HEK293 (cell line): ENCODE results near the gene FBLN2.

Source experiments
- WT1 ChIP-seq: fragments of 450-650 bp; formaldehyde crosslinking; IDR thresholded peaks from 2 replicates; pipeline ENCODE4 v1.5.1; 2016; ENCODE audit warnings: missing biosample characterization, missing genetic modification characterization
- ZNF501 ChIP-seq: fragments of 450-650 bp; formaldehyde crosslinking; IDR thresholded peaks from 2 replicates; pipeline ENCODE4 v1.5.1; 2016; ENCODE audit warnings: missing biosample characterization, missing genetic modification characterization
- ZNF629 ChIP-seq: fragments of 450-650 bp; formaldehyde crosslinking; IDR thresholded peaks from 2 replicates; pipeline ENCODE4 v1.5.1; 2017; ENCODE audit warnings: missing biosample characterization, missing genetic modification characterization
- TF ChIP-seq, protein P1 (sequence below): fragments of 450-650 bp; formaldehyde crosslinking; IDR thresholded peaks from 2 replicates; pipeline ENCODE4 v1.5.1; 2016; ENCODE audit warnings: missing biosample characterization, missing genetic modification characterization
- TF ChIP-seq, protein P2 (sequence below): fragments of 450-650 bp; formaldehyde crosslinking; IDR thresholded peaks from 2 replicates; pipeline ENCODE4 v1.5.1; 2016; ENCODE audit warnings: missing biosample characterization, missing genetic modification characterization

DNA sequence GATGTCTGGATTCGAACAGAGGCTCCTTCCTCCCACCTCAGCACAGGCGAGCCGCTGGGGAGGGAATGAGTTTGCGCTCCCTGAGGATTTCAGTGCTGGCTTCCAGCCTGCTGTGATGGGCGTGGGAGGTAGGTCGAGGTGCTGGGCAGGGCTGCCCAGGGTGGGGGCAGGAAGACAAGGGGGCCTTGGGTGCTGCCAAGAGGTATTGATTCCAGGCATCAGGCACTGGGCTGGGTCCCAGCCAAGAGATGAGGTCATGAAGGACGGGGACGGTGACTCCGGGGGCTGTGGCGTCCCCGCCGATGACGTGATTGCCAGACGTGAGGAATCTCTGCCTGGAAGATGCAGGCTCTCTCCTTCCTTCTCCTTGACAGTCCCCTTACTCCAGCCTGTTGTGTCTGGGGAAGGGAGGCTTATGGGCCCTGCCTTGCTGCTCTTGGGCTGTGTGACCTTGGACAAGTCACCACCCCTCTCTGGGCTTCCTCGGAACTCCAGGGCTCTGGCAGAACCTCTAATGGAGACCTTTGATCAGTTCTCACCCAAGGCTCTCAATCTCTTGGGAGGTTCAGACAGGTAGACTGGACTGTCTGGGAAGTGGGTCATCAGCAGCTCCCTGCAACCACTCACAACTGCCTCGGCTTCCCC, 116.8 kb downstream of the FBLN2 start:
- TF ChIP-seq WT1 (tag by site-specific recombination) (no peak), ZNF501 (tag by site-specific recombination) (no peak), ZNF629 (tag by site-specific recombination) (peak; percentile 86)
- TF ChIP-seq, protein P1, sequence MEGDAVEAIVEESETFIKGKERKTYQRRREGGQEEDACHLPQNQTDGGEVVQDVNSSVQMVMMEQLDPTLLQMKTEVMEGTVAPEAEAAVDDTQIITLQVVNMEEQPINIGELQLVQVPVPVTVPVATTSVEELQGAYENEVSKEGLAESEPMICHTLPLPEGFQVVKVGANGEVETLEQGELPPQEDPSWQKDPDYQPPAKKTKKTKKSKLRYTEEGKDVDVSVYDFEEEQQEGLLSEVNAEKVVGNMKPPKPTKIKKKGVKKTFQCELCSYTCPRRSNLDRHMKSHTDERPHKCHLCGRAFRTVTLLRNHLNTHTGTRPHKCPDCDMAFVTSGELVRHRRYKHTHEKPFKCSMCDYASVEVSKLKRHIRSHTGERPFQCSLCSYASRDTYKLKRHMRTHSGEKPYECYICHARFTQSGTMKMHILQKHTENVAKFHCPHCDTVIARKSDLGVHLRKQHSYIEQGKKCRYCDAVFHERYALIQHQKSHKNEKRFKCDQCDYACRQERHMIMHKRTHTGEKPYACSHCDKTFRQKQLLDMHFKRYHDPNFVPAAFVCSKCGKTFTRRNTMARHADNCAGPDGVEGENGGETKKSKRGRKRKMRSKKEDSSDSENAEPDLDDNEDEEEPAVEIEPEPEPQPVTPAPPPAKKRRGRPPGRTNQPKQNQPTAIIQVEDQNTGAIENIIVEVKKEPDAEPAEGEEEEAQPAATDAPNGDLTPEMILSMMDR, result no peak
- TF ChIP-seq, protein P2, sequence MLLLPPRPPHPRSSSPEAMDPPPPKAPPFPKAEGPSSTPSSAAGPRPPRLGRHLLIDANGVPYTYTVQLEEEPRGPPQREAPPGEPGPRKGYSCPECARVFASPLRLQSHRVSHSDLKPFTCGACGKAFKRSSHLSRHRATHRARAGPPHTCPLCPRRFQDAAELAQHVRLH (tag by site-specific recombination), result no peak
